T follicular helper cell (primary cell): ENCODE data around the gene HEPACAM.

Experiments used
- DNase-seq: peaks from one replicate; pipeline ENCODE4 v3.0.0-alpha.2; 2020; ENCODE audit warnings: low read depth

HEPACAM gene

DNA sequence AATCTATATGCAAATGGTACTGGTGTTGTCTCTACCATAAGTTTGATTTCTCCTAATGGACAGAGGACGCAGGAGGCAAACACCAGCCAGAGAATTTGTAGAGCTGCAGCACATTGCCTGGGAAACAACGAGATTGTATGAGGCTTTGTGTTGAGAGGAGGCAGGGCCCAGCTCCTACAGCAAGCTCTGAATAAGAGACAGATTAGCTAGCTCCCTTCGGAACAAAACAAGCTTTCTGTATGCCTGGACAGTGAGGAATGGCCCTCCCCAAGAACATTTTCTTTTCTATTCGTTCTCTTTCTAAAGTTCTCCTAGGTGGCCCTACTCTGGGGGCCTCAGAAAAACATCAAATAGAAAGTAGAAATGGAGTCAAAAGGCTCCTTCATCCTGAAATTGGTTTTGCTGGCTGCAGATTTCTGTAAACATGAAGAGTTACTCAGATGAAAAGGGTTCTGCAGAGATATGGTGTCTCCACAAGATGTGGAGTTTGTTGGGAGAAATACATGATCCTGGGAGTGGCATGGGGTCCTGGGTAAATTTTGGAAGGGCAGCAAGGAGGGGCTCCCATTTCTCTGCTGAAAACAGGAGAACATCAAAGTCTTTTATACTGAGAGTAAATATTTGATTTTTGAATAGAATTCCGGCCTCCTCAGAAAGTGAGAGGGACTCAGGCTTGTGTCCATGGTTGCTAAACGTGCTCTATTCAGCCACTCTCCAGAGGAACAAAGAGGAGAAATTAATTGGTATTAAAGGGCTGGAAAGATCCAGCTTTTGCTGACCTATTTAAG, 6.8 kb upstream of the HEPACAM start:
- no peak for DNase-seq

DNA sequence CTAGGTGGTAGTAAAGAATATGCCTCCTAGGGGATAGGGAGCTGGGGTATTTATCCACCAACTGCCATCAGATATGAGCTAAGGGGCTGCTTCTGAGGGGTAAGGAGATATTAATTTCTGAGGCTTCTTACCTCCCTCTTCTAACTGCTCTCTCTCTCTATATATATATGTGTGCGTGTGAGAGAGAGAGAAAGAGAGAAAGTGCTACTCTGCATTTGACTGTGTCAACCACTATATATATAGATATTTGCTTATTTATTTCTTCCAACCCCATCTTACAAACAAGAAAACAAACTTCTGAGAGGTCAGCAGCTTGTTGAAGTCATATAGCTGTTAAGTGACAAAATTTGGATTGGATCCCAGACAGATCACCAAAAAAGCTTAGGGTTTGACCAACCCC, 5.9 kb upstream of the HEPACAM start:
- no peak for DNase-seq

DNA sequence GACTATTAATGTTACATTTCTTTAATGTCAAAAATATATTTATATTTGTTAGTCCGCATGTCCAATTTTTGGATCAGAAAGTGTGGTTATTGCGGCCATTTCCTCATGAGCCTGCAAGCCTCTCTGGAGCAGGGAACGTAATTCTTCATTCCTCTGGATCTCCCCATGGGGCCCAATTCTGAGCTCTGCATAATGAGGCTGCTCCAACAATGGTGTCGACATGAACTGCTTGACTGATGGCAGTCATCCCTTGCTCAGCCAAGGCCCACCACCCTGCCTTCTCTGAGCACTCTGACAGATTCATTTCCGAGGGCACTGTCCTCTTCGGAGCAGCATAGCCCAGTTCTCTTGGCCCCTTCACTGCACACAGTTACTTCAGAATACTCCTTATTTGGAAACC, 3.1 kb upstream of the HEPACAM start:
- DNase-seq = no peak

DNA sequence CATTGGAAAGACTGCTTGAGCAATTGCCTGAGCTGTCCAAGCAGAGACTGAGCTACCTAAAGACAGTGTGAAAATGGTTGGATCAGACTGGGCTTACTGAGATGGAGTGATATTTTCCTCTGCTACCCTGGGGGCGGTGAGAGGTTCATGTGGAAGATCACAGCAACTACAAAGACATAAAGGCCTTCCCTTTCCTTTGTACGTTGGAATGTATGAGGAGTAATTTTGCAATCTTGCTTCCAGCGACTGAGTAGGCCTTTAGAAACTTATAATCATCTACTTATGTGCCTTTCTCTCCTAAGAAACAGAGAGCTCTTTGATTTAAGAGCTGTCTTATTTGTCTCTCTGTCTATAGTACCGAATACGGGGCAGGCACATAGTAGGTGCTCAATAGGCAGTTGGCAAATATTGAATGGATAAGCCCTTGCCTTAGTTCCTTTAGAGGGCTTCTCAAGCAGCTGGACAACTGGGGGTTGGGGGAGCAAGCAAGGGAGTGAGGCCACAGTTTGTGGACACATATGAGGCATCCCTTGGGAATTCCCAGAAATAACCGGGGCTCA, 2.4 kb upstream of the HEPACAM start:
- no peak for DNase-seq

DNA sequence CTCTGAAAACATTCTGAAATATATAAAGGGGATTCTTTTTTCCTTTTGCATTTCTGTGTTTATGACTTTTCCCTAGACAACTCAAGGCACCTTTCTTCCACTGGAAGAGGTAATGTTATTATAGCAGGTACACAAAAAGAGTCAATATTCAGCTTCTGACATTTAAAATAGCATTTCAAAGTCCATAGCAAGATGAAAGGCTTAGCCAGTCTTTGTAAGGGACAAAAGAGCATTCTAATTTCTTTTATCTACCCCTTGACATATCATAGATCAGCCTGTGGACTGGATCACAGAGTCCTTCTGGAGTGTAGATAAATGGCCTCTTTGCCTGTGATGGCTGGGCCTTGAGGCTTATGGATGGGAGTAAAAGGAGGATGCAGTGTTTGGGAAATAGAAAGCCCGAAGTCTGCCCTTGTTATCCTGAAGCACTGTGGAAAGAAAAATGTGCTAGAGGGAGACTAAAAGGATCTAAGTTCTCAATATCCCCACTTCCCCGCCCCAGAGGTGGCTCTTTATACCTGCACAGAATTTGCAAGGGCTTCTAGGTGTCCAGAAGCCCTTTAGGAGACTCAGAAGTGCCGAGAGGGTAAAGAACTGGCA, 1.6 kb upstream of the HEPACAM start:
- DNase-seq = no peak

DNA sequence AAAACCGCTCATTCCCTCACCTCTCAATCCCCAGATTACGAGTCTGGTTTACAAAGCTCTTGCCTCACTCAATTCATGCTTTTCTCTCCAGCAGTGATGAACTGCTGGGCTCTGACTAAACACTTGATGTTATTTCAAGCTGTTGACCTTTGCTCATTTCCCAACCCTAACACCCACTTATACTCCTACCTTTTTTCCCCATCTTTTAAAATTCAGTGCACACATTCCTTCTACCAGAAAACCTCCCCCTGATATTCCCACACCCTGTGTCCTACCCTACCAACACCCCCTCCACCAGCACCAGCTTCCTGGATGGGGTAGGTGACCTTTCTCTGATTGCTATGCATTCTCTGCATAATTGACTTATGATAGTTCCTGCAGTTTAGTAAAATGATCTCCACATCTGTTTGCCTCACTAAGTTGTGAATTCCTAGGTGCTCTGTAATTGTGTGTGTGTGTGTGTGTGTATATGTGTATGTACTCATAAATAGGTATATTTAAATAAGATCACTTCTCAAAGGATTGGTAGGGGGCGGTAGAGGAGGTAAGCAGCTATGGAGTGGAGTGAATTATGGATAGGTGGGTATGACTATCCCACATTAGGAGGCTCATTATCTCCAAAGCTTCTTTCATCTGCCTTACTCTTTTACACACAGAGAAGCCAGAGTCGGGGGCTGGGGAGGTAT, 842 bp downstream of the HEPACAM start:
- DNase-seq = no peak

DNA sequence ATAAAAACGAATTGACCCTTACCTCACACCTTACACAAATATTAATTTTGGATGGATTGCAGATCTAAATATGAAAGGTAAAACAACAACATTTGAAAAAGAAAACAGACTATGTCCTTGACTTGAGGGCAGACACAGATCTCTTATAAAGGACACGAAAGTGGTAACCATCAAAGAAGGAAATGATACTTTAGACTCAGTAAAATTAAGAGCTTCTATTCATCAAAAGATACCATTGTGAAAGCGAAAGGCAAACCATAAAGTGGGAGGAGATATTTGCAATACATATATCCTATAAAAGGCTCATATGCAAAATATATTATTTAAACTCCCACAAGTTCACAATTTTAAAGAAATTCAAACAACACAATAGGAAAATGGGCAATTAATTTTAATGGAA, 5.0 kb downstream of the HEPACAM start:
- DNase-seq = no peak

DNA sequence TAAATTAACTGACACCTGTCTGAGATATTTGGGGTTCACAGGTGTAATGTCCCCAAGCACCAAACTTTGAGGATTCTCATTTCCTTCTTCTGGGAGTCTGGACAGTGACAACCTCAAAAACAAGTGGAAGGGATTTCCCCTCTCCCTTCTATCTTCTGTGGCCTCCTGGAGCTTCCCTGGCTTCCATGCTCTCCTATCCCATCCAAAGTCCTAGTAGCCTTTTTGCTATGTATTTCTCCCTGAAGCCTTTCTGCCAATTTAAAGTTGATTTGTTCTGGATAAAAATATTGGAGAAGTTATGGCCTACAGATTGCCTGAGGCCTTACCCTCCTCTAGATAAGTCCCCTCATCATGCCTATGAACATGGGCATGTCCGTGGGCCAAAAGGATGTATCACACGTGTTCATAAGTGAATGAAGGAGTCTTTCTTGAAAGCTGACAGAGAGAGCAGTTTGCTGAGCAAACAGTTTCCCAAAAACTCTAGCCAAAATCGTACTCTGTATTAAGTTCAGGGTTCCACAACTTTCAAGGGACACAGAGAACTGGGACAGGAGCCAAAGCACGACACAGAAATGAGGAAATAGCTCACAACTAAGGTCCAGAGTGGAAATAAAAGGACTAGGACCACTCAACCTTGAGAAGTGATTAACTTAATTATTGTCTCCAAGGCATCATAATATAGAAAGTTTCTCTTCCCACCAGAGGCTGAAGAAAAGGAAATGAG, 6.7 kb downstream of the HEPACAM start:
- DNase-seq = no peak

DNA sequence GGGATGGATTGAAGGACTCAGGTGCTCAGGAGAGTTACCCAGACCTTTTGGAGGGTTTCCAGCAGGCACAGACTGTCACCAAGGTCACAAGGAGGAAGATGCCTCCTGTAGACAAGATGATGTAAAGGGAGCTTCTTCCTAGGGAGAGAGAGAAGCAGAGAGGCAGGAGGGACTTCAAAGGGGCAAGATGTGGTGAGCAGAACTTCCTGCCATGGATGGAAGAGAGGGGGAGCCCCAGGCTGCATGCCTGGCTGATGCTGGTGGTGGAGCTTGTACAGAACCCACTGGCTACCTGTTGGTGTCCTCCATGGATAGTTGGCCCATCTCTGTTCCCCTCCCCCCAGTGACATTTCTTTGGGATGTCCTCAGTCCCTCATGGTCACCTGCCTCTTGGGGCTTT, 12.6 kb downstream of the HEPACAM start:
- no peak for DNase-seq

DNA sequence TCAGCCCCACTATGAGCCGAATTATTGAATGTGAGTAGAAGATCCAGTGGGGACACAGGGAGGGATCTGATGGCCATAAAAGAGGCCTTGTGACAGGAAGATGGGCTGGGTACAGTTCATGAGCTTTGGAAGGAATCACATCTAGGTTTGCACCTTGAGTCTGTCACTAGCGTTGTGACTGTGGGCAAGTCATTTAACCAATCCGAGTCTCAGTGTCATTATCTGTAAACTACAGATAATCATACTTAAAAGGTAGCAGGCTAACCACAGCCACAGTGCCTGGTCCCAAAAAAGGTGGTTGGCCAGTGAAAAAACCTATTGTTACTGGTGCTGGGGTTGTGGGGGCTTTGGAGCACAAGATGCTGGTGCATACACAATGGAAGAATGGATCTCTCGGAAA, 13.0 kb downstream of the HEPACAM start:
- DNase-seq = no peak

DNA sequence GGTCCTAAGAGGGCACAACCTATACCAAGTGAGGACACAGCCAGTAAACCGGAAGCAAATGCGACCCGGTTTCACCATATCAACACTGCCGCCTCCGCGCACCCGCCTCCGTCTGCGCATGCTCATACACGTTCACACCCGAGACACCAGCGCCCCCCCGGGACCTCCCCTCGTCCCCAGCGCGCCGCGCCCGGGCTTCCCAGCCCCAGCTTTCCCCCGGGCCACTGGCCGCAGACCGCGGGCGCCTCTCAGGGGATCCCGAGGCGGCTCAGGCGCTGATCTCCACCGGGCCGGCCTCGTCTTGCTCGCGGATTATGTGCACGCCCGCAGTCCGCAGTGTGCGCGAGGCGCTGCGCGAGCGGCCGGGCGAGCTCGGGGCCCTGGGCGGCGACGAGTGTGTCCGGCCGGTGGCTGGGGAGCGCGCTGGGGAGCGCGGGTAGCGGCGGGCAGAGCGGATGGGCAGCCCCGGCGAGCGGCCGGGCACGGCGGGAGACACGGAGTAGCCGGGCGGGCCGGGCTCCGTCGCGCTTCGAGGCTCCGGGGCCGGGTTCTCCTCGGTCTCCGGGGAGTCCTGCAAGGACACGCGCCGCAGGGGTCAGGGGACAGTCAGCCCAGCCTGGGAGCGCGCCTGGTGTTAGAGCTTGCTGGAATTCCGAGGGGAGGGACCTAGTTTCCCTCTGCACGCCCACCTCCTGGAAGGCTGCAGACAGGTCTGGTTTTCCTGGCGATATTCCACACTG, 14.8 kb downstream of the HEPACAM start:
- DNase-seq = peak; percentile 50

DNA sequence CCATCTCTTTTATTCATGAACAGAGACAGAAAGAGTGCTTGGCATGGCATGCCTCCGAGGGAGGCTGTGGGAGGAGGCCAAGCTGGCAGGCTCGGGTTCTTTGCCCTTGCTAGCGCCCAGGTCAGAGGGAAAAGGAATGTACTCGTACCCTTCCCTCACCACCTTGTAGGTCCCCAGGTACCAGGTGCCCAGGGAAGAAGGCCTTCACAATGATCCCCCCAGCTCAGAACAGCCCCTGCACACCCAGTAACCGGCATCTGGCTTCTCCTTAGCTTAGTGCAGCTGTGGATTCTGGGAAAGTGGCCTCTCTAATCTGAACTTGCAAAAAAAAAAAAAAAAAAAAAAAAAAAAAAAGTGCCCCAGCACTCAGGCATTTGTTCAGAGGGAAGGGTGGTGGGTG, 15.5 kb downstream of the HEPACAM start:
- DNase-seq = no peak

DNA sequence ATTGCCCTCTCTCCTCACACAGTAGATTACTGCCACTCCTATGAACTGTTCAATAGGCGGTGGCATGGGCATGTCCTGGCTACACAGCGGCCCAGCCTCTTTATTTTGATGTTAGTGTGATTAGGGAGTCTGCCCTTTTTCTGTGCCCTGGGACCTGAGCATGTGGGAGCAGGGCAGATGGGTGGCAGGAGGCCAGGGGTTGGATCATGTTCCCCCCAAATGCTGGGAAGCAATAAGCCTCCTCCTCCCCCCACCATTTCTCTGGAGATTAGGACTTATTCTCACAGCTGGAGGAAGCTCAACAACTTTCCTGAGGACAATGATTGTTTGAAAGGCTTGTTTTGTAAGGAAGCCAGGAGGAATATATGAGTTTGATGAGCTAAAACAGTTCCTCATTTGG, 15.9 kb downstream of the HEPACAM start:
- DNase-seq = no peak

DNA sequence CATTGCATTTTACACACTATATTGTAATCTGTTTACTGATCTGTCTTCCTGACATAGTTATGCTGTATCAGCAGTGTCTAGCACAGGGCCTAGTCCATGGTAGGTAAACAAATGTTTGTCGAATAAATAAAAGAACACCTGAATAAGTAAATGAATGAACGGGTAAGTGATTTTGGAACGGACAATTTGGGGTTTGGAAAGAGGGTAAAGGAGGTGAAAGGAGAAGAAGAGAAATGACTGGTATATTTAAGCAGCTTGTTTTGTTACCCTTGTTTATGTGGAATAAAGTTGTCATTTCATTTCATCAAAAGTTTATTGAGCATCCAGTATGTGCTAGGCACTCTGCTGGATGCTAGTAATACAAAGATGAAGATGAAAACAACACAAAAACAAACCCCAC, 16.9 kb downstream of the HEPACAM start, which contains the start of gene HEPN1:
Gene HEPN1 (plus strand): TSS at position 301 of the 400 bp plus-strand sequence.
- DNase-seq = no peak

DNA sequence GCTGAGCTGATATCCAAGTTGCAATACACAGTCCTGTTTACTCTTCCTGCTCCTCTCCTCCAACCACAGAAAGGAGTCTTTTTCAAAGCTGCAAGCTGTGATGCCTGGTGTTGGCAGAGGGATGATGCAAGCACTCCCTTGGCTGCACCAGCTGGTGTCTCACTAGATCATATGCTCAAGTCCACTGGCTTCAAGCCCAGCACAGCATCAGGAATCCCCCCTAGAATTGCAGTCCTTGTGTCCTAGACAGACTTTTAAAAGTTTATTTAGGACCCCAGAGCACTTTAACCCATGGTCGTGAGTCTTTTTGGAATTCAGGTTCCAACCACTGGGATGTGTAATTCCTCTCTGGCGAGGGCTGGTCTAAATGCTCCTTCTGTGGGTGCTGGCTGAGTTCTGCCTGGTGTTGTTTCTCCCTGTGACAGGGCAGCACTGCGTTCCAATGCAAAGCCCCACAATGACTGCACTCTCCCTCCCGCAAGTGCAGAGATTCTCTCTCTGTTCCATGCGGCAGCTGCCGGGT, 18.7 kb downstream of the HEPACAM start:
- DNase-seq = no peak

DNA sequence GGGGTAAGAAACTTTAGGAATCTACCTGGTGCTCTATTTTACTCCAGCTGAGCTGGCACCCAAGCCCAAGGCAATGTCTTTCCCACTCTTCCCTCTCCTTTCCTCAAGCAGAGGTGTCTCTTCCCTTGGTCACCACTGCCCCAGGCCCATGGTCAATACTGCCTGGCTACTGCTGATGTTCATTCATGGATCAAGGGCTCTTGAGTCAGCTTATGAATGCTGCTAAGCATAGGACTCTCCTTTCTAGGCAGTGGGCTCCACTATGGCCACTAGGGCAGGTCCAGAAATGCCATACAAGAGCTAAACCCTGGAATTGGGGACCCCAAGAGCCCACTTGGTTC, 19.5 kb downstream of the HEPACAM start:
- no peak for DNase-seq

DNA sequence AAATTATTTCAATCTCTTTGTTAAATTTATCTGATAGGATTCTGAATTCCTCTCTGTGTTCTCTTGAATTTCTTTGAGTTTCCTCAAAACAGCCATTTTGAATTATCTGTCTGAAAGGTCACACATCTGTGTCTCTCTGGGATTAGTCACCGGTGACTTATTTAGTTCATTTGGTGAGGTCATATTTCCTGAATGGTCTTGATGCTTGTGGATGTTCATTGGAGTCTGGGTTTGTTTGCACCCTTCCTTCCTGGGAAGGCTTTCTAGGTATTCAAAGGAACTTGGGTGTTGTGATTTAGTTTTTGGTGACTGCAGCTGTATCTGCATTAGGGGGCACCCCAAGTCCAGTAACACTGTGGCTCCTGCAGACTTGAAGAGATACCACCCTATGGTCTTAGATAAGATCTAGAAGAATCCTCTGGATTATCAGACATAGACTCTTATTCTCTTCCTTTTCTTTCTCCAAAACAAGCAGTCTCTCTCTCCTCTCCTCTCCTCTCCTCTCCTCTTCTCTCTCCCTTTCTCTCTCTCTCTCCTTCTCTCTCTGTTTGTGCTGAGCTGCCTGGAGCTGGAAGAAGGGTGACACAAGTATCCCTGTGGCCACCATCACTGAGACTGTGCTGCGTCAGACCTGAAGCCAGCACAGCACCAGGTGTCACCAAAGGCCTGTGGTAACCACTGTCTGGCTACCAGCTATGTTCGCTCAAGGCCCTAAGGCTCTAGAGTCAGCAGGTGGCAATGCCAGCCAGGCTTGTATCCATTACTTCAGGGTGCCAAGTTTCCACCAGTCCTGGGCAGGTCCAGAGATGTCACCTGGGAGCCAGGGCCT, 20.1 kb downstream of the HEPACAM start:
- DNase-seq = no peak

DNA sequence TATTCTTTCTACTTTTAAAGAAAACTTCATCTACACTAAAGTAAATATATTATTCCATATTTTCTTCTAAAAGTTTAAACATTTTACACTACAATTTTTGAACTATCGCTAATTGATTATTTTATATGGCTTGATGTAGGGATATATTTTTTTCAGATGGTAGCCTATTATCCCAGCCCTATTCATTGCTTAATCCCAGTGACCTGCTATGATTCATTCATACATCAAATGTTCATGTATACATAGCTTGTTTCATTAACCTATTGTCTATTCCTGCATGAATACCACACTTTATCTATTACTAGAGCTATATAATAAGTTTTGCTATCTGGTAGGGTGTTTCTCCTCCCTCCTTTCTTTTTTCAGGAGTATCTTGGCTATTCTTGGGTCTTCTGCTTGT, 33.2 kb downstream of the HEPACAM start:
- DNase-seq = no peak

DNA sequence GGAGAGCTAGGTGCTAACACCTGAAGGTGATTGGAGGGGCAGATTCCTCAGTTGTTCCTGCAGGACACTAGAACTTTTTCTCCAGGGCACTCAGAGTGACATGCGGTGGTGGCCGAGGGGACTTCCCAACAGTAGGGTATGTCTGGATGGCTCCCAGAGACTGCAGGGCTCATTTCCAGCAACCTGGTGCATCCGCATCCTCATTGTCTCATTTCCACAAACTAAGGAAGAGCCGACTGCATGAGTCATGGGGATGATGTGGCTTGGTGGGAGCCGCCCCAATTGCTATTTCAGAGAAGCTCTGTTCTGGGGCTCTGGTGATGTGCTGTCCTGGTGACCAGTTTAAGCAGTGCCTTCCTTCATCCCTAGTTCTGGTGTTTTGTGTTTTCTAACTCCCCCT, 35.4 kb downstream of the HEPACAM start:
- DNase-seq = no peak

DNA sequence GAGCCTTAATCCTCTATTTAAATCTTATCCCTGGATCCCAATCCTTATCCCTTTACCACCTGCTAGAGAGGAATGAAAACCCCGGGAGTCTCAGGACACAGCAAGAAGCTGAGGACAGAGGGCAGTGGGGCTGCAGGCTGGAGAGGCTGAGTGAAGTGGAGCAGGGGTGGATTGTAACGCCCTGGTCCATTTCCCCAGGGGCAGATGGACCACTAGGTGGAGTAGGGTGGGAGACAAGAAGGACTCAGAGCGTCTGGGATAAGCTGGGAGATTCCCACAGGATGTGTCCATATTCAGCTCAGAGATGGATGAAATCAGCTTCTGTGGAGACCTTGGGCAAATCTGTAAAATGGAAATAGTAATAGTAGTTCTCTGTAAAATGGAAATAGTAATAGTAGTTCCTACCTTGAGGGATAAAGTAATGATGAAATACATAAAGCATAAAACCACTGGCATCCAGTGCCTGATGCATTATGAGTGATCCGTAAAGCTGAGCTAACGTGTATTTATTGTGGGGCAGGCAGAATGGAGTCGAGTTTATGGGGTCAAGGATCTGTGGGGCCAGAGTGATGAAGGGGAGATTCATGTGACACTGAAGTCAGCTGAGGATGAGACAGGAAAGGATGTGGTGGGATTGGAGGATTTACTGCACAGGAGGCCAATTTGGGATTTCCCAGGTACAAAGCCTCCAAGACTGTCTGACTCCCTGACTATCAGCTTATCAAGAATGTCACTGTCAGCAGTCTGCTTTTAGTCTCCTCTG, 36.3 kb downstream of the HEPACAM start:
- no peak for DNase-seq
